HL-60/S4 (cell line): ENCODE measurements around the gene FHOD1.

ENCODE experiments used
- in situ Hi-C: fragments of 300-500 bp; cut with MboI; formaldehyde crosslinking; loops from 2 replicates; pipeline ENCODE4 v1.14.3; 2022; ENCODE audit warnings: low sequenced_read_pairs

Gene FHOD1

GRCh38 chr16:67252609-67253497, 5.6 kb upstream of the FHOD1 start:
- in situ Hi-C loops: no loop called here

GRCh38 chr16:67250045-67250327, 2.7 kb upstream of the FHOD1 start:
- in situ Hi-C loops: no loop called here

GRCh38 chr16:67249178-67250044, 2.1 kb upstream of the FHOD1 start:
- in situ Hi-C loops: no loop called here

GRCh38 chr16:67248401-67249177, 1.3 kb upstream of the FHOD1 start, which contains the start of gene SLC9A5:
SLC9A5 (plus strand) TSS chr16:67248979; CDS start chr16:67249015, 36 bp downstream.
- in situ Hi-C loops: no loop called here

- in situ Hi-C loops: no loop called here
Observed at GRCh38 chr16:67248073-67248400, 756 bp upstream of the FHOD1 start.

GRCh38 chr16:67246756-67247191, 507 bp downstream of the FHOD1 start:
- in situ Hi-C loops: no loop called here

- in situ Hi-C loops: no loop called here
Observed at GRCh38 chr16:67246081-67246755, 1.1 kb downstream of the FHOD1 start.

- in situ Hi-C loops: no loop called here
Observed at GRCh38 chr16:67245674-67246080, 1.6 kb downstream of the FHOD1 start.

- in situ Hi-C loops: no loop called here
Observed at GRCh38 chr16:67245186-67245585, 2.1 kb downstream of the FHOD1 start.

GRCh38 chr16:67244387-67245185, 2.7 kb downstream of the FHOD1 start:
- in situ Hi-C loops: no loop called here

GRCh38 chr16:67243481-67243880, 3.8 kb downstream of the FHOD1 start:
- in situ Hi-C loops: no loop called here

GRCh38 chr16:67242138-67242730, 5.0 kb downstream of the FHOD1 start:
- in situ Hi-C loops: no loop called here

GRCh38 chr16:67241008-67241900, 6.0 kb downstream of the FHOD1 start:
- in situ Hi-C loops: no loop called here

GRCh38 chr16:67240506-67240905, 6.8 kb downstream of the FHOD1 start:
- in situ Hi-C loops: no loop called here

GRCh38 chr16:67238806-67239470, 8.3 kb downstream of the FHOD1 start:
- in situ Hi-C loops: no loop called here

GRCh38 chr16:67238278-67238575, 9.1 kb downstream of the FHOD1 start:
- in situ Hi-C loops: no loop called here

- in situ Hi-C loops: no loop called here
Observed at GRCh38 chr16:67237396-67238277, 9.6 kb downstream of the FHOD1 start.
